NCI-H524 treated with DMSO at 0.1 percent for 48 hours (cell line): ENCODE data around the gene ITPR3.
"Not testable (repeated sequence)": the region's sequence is repeated elsewhere in the genome, so short reads cannot be mapped to it uniquely, and the experiment has no call there.

ENCODE experiments used
- DNase-seq: peaks from one replicate; lab custom pipeline; 2025; lab: John Stamatoyannopoulos, UW

Gene ITPR3

GRCh38 chr6:33591424-33592032, 29.6 kb upstream of the ITPR3 start:
- DNase-seq = no peak

GRCh38 chr6:33592280-33592594, 28.9 kb upstream of the ITPR3 start:
- no peak for DNase-seq

GRCh38 chr6:33592595-33593413, 28.3 kb upstream of the ITPR3 start:
- DNase-seq = no peak

- no peak for DNase-seq
Observed at GRCh38 chr6:33593414-33593727, 27.8 kb upstream of the ITPR3 start.

- DNase-seq = no peak
Observed at GRCh38 chr6:33595001-33595846, 25.9 kb upstream of the ITPR3 start.

- DNase-seq = not testable (repeated sequence)
Observed at GRCh38 chr6:33596894-33597293, 24.2 kb upstream of the ITPR3 start.

GRCh38 chr6:33597551-33598322, 23.4 kb upstream of the ITPR3 start:
- no peak for DNase-seq

- DNase-seq = no peak
Observed at GRCh38 chr6:33599413-33599938, 21.6 kb upstream of the ITPR3 start.

- no peak for DNase-seq
Observed at GRCh38 chr6:33600761-33601160, 20.4 kb upstream of the ITPR3 start.

GRCh38 chr6:33602180-33602579, 18.9 kb upstream of the ITPR3 start:
- no peak for DNase-seq

- DNase-seq = no peak
Observed at GRCh38 chr6:33604941-33605854, 15.9 kb upstream of the ITPR3 start.

GRCh38 chr6:33606642-33607041, 14.5 kb upstream of the ITPR3 start:
- DNase-seq = no peak

- no peak for DNase-seq
Observed at GRCh38 chr6:33607126-33607783, 13.9 kb upstream of the ITPR3 start.

GRCh38 chr6:33607784-33608161, 13.3 kb upstream of the ITPR3 start:
- no peak for DNase-seq

- DNase-seq = no peak
Observed at GRCh38 chr6:33609019-33609418, 12.1 kb upstream of the ITPR3 start.

- DNase-seq = no peak
Observed at GRCh38 chr6:33609528-33609927, 11.6 kb upstream of the ITPR3 start.

- DNase-seq = no peak
Observed at GRCh38 chr6:33610067-33610466, 11.1 kb upstream of the ITPR3 start.

GRCh38 chr6:33610779-33611732, 10.1 kb upstream of the ITPR3 start:
- DNase-seq = no peak

- no peak for DNase-seq
Observed at GRCh38 chr6:33613146-33613794, 7.9 kb upstream of the ITPR3 start.
